ENCODE measurements around the gene VSIG10. TPM values are rescaled to one million over a fixed set of nuclear protein-coding genes. Genes with fewer than 3 reads are reported as not detected.

VSIG10 gene
- total and polyA plus RNA-seq, 5 donors from 2014 or later: 0.64 to 3.1 (median 1.8) TPM

DNA sequence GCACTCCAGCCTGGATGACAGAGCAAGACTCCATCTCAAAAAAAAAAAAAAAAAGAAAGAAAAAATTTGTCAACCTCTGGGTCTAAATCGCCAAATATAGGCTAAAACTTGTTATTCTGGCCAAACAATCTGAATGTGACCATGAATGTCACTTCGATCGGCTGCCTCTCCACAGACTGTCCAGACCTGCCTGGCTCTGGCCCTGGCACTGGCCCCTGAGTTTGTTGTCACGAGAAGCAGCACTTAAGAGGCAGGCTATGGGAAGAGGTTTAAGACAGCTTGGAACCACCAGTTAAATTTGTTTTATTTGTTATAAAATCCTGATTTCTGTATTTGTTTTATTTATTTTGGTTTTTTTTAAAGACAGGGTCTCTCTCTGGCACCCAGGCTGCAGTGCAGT is 57.4 kb downstream of the VSIG10 start:
- H3K4me3 ChIP-seq (ENCODE audit: low read depth, low read length): no peak overlapping the region
- Mint-ChIP-seq H3K4me3 (peak overlapping the region in 1 of 4 donors; percentile 4), H3K9me3 (peaks cover 0 to 2% (median 0%) of the 10 kb centered on the region in 7 donors), H3K36me3 (peaks cover 41% of the 10 kb centered on the region), H3K27ac (no peak overlapping the region), H3K27me3 (no peaks in the 10 kb centered on the region), H3K4me1 (peaks cover 9 to 18% (median 15%) of the 10 kb centered on the region in 4 donors)
- DNase-seq (no peak), ATAC-seq (ENCODE audit: low read depth in 2 of 2) (no peak)
- H3K27ac ChIP-seq (ENCODE audit: insufficient read depth, low read length, poor library complexity, severe bottlenecking): no peak overlapping the region
- H3K27me3 ChIP-seq (ENCODE audit: control insufficient read depth, insufficient read depth, low read length): no peaks in the 10 kb centered on the region
- H3K36me3 ChIP-seq (ENCODE audit: control insufficient read depth, insufficient read depth, low read length): peaks cover 36% of the 10 kb centered on the region
- no peaks in the 10 kb centered on the region for H3K4me1 ChIP-seq (ENCODE audit: control insufficient read depth, insufficient read depth, low read length, poor library complexity, severe bottlenecking)
- no peaks in the 10 kb centered on the region for H3K9me3 ChIP-seq (ENCODE audit: control insufficient read depth in 2 of 2, low read length in 2 of 2)

DNA sequence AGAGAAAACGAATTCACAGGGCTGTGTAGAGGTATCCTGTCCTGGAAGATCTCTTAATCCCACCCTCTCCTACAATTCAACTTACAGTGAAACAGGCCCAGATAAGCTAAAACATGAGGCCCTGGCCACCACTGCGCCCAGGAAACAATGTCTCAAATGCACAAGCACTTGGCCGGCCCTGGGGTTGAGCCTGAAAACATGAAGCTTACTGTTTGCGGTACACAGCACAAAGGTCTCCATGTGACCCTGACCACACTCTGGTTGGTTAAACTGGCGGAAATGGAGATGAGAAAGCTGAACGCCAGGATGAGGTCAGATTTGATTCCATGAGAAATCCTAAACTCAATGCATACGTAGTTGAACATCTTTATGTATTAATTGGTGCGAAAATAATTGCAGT is 59.2 kb downstream of the VSIG10 start:
- peaks cover 40% of the 10 kb centered on the region for H3K36me3 Mint-ChIP-seq
- H3K4me1 ChIP-seq (ENCODE audit: control insufficient read depth, insufficient read depth, low read length, poor library complexity, severe bottlenecking): no peaks in the 10 kb centered on the region
- H3K27me3 ChIP-seq (ENCODE audit: control insufficient read depth, insufficient read depth, low read length): no peaks in the 10 kb centered on the region
- DNase-seq: no peak
- H3K27ac ChIP-seq (ENCODE audit: insufficient read depth, low read length, poor library complexity, severe bottlenecking): no peak overlapping the region
- H3K27me3 Mint-ChIP-seq: no peaks in the 10 kb centered on the region
- no peak overlapping the region for H3K4me3 Mint-ChIP-seq
- peak overlapping the region in 2 of 3 donors; percentile 42 to 54 for H3K27ac Mint-ChIP-seq
- ATAC-seq (ENCODE audit: low read depth in 2 of 2): no peak
- H3K9me3 Mint-ChIP-seq: no peaks in the 10 kb centered on the region
- no peaks in the 10 kb centered on the region for H3K9me3 ChIP-seq (ENCODE audit: control insufficient read depth in 2 of 2, low read length in 2 of 2)
- peaks cover 6 to 12% (median 10%) of the 10 kb centered on the region in 4 donors for H3K4me1 Mint-ChIP-seq
- H3K4me3 ChIP-seq (ENCODE audit: low read depth, low read length): no peak overlapping the region
- H3K36me3 ChIP-seq (ENCODE audit: control insufficient read depth, insufficient read depth, low read length): peaks cover 29% of the 10 kb centered on the region

DNA sequence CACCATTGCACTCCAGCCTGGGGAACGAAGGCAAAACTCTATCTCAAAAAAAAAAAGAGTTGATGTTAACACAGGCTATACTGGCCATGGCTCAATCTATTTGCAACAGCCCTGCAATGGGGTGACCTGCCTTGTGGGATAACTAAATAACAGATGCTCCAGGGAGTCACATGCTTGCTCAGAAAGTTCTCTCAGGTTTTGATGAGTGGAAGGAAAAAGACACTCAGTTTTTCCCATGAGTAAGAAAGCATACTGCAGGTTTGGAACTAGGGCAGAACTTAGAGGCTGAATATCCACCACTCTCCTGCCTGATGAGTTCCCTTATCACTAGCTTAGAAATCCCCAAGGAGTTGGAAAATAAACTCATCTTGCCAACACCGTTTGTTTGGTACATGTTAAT is 59.7 kb downstream of the VSIG10 start:
- Histone ChIP-seq H3K36me3 (ENCODE audit: control insufficient read depth, insufficient read depth, low read length) (peaks cover 33% of the 10 kb centered on the region), H3K27ac (ENCODE audit: insufficient read depth, low read length, poor library complexity, severe bottlenecking) (no peak overlapping the region)
- H3K27ac Mint-ChIP-seq: peak overlapping the region in 2 of 3 donors; percentile 42 to 54

DNA sequence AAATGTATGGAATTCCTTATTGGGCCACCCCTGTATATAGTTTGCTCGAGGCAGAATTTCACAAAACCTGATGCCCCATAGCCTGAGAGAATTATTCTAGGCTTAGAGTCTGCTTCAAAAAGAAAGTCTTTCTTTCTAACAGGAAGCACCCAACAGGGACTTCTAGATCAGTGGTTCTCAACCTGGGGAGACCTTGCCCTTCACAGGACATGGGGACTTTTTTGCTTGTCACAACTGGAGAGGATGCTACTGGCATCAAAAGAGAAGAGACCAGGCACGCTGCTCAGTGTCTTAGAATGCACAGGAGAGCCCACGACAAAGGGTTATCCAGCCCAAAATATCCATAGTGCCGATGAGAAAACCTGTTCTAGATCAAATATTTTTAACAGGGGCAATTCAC is 61.7 kb downstream of the VSIG10 start:
- H3K4me1 Mint-ChIP-seq: peaks cover 1 to 13% (median 10%) of the 10 kb centered on the region in 4 donors
- no peak overlapping the region for H3K27ac Mint-ChIP-seq
- no peak for ATAC-seq (ENCODE audit: low read depth in 2 of 2)
- DNase-seq: no peak
- H3K27ac ChIP-seq (ENCODE audit: insufficient read depth, low read length, poor library complexity, severe bottlenecking): no peak overlapping the region
- H3K9me3 Mint-ChIP-seq: no peaks in the 10 kb centered on the region
- H3K27me3 ChIP-seq (ENCODE audit: control insufficient read depth, insufficient read depth, low read length): no peaks in the 10 kb centered on the region
- H3K36me3 ChIP-seq (ENCODE audit: control insufficient read depth, insufficient read depth, low read length): peaks cover 43% of the 10 kb centered on the region
- no peaks in the 10 kb centered on the region for H3K9me3 ChIP-seq (ENCODE audit: control insufficient read depth in 2 of 2, low read length in 2 of 2)
- H3K4me3 Mint-ChIP-seq: no peak overlapping the region
- H3K27me3 Mint-ChIP-seq: no peaks in the 10 kb centered on the region
- no peak overlapping the region for H3K4me3 ChIP-seq (ENCODE audit: low read depth, low read length)
- peaks cover 49% of the 10 kb centered on the region for H3K36me3 Mint-ChIP-seq
- H3K4me1 ChIP-seq (ENCODE audit: control insufficient read depth, insufficient read depth, low read length, poor library complexity, severe bottlenecking): no peaks in the 10 kb centered on the region

More for the DNA sequence above, 59.7 kb downstream of the VSIG10 start:
- peaks cover 41% of the 10 kb centered on the region for H3K36me3 Mint-ChIP-seq
- Histone ChIP-seq H3K4me1 (ENCODE audit: control insufficient read depth, insufficient read depth, low read length, poor library complexity, severe bottlenecking) (no peaks in the 10 kb centered on the region), H3K4me3 (ENCODE audit: low read depth, low read length) (no peak overlapping the region), H3K27me3 (ENCODE audit: control insufficient read depth, insufficient read depth, low read length) (no peaks in the 10 kb centered on the region), H3K9me3 (ENCODE audit: control insufficient read depth in 2 of 2, low read length in 2 of 2) (no peaks in the 10 kb centered on the region)
- DNase-seq: no peak
- no peaks in the 10 kb centered on the region for H3K9me3 Mint-ChIP-seq
- no peak for ATAC-seq (ENCODE audit: low read depth in 2 of 2)
- peaks cover 7 to 12% (median 10%) of the 10 kb centered on the region in 4 donors for H3K4me1 Mint-ChIP-seq
- H3K27me3 Mint-ChIP-seq: no peaks in the 10 kb centered on the region
- H3K4me3 Mint-ChIP-seq: no peak overlapping the region

DNA sequence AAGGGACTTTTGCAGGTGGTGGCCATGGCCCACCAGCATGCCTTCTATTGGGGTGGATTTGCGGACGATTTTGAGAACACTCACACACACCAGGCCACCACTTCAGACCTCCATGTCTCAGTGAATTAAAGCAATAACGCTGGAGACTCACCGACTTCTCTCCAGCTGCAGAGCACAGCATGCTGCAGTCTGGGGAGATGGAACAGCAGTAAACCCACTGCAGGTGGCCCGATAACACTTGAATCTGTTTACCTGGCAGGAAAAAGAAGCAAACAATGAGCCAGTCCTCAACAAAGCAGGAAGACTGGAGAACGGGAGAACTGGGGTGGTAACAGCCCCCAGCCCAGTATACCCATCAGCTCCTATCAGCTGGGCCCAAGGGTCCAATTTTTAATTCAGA is 65.7 kb downstream of the VSIG10 start:
- Mint-ChIP-seq H3K4me1 (peaks cover 2 to 8% (median 5%) of the 10 kb centered on the region in 4 donors), H3K36me3 (peaks cover 64% of the 10 kb centered on the region), H3K27me3 (no peaks in the 10 kb centered on the region), H3K4me3 (no peak overlapping the region), H3K27ac (peak overlapping the region in 2 of 3 donors; percentile 11 to 64), H3K9me3 (no peaks in the 10 kb centered on the region)
- H3K4me3 ChIP-seq (ENCODE audit: low read depth, low read length): no peak overlapping the region
- H3K36me3 ChIP-seq (ENCODE audit: control insufficient read depth, insufficient read depth, low read length): peaks cover 72% of the 10 kb centered on the region
- H3K27ac ChIP-seq (ENCODE audit: insufficient read depth, low read length, poor library complexity, severe bottlenecking): no peak overlapping the region
- ATAC-seq (ENCODE audit: low read depth in 2 of 2) (no peak), DNase-seq (no peak)
- H3K27me3 ChIP-seq (ENCODE audit: control insufficient read depth, insufficient read depth, low read length): no peaks in the 10 kb centered on the region
- H3K4me1 ChIP-seq (ENCODE audit: control insufficient read depth, insufficient read depth, low read length, poor library complexity, severe bottlenecking): no peaks in the 10 kb centered on the region
- no peaks in the 10 kb centered on the region for H3K9me3 ChIP-seq (ENCODE audit: control insufficient read depth in 2 of 2, low read length in 2 of 2)

DNA sequence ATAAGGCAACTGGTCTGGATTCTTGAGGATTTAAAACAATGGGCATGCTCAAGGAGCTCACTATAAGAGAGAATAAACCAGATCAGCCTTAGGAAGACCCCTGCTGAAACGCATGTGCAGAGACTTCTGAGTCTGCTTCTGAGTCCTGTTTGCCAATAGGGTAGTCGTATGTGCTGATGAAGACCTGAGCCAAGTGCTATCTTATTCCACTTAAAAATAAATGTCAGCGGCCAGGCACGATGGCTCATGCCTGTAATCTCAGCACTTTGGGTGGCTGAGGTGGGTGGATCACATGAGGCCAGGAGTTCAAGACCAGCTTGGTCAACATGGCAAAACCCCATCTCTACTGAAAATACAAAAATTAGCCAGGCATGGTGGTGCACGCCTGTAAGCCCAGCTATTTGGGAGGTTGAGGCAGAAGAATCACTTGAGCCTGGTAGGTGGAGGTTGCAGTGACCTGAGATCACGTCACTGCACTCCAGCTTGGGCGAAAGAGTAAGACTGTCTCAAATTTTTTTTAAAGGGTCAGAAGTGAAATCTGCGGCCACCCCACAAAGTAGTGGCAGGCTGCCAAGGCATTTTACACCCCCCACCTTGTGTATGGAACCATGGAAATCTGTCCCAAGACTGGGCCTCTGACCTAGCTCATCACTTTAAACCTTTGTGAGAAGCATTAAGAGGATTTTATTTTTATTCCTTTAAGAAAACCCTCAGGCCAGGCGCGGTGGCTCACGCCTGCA is 67.0 kb downstream of the VSIG10 start:
- Mint-ChIP-seq H3K27me3 (no peaks in the 10 kb centered on the region), H3K9me3 (no peaks in the 10 kb centered on the region), H3K4me1 (peaks cover 4 to 10% (median 5%) of the 10 kb centered on the region in 4 donors), H3K27ac (no peak overlapping the region), H3K4me3 (no peak overlapping the region), H3K36me3 (peaks cover 59% of the 10 kb centered on the region)
- H3K4me3 ChIP-seq (ENCODE audit: low read depth, low read length): no peak overlapping the region
- H3K27me3 ChIP-seq (ENCODE audit: control insufficient read depth, insufficient read depth, low read length): no peaks in the 10 kb centered on the region
- no peaks in the 10 kb centered on the region for H3K9me3 ChIP-seq (ENCODE audit: control insufficient read depth in 2 of 2, low read length in 2 of 2)
- DNase-seq (no peak), ATAC-seq (ENCODE audit: low read depth in 2 of 2) (no peak)
- no peaks in the 10 kb centered on the region for H3K4me1 ChIP-seq (ENCODE audit: control insufficient read depth, insufficient read depth, low read length, poor library complexity, severe bottlenecking)
- no peak overlapping the region for H3K27ac ChIP-seq (ENCODE audit: insufficient read depth, low read length, poor library complexity, severe bottlenecking)
- peaks cover 74% of the 10 kb centered on the region for H3K36me3 ChIP-seq (ENCODE audit: control insufficient read depth, insufficient read depth, low read length)

DNA sequence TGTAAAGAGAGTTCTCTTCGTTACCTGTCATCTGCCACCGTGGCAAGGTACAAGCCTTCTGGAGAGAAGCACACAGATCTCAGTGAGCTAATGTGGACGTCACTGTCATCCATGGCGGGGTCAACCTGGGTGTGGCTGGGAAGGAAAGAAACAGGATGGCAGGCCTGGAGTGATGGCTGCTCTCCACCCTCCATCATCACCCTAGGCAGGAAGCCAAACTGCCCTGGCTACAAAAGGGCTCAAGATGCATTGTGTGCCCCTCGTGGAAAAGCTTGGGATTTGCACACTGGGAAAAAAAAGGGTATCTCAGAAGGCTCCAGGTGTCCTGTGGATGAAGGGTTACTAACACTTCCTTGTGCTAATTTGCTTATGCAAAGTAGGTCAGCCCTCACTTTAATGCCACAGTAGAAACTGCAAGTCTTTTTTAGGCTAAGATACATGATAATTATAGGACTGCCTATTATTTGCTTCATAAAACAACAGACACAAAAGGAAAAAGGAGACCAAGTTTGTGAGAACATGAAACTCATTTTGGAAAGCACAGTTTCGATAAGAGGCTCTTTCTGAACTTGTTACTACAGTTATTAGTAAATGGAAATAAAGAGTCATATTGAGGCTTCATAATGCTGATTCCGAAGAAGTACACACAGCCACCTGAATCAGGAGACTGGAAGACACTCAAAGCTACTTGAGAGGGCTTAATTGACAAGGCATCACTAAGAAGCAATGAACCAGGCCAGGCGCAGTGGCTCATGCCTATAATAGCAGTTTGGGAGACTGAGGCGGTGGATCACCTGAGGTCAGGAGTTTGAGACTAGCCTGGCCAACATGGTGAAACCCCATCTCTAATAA is 68.4 kb downstream of the VSIG10 start:
- H3K4me3 ChIP-seq (ENCODE audit: low read depth, low read length): no peak overlapping the region
- H3K27ac ChIP-seq (ENCODE audit: insufficient read depth, low read length, poor library complexity, severe bottlenecking): no peak overlapping the region
- no peaks in the 10 kb centered on the region for H3K27me3 ChIP-seq (ENCODE audit: control insufficient read depth, insufficient read depth, low read length)
- ATAC-seq (ENCODE audit: low read depth in 2 of 2) (no peak), DNase-seq (peak in 1 of 3 donors; percentile 19)
- Mint-ChIP-seq H3K27me3 (no peaks in the 10 kb centered on the region), H3K36me3 (peaks cover 58% of the 10 kb centered on the region), H3K9me3 (no peaks in the 10 kb centered on the region), H3K27ac (peak overlapping the region; percentile 15 to 64 (median 52)), H3K4me3 (no peak overlapping the region), H3K4me1 (peaks cover 4 to 10% (median 5%) of the 10 kb centered on the region in 4 donors)
- peaks cover 86% of the 10 kb centered on the region for H3K36me3 ChIP-seq (ENCODE audit: control insufficient read depth, insufficient read depth, low read length)
- no peaks in the 10 kb centered on the region for H3K4me1 ChIP-seq (ENCODE audit: control insufficient read depth, insufficient read depth, low read length, poor library complexity, severe bottlenecking)
- H3K9me3 ChIP-seq (ENCODE audit: control insufficient read depth in 2 of 2, low read length in 2 of 2): no peaks in the 10 kb centered on the region

Data from CD4-positive, CD25-positive, alpha-beta regulatory T cell (primary cell).